ENCODE measurements around the gene TSTD2. TPM values are rescaled to one million over a fixed set of nuclear protein-coding genes. Genes with fewer than 3 reads are reported as not detected.

Gene TSTD2
- total RNA-seq, 1 donor from 2014 or later, result 19.6 TPM

- TF ChIP-seq CTCF (IDR thresholded peaks at IDR 0.05; ENCODE audit: insufficient read depth, low read length, poor library complexity, severe bottlenecking), result peak; percentile 9
- no peaks in the 10 kb centered on the region for H3K36me3 ChIP-seq (ENCODE audit: control insufficient read depth, insufficient read depth, low read length)
- no peaks in the 10 kb centered on the region for H3K27me3 ChIP-seq (ENCODE audit: control insufficient read depth, insufficient read depth, low read length)
- DNase-seq (ENCODE audit: low read depth), result no peak
- no peak overlapping the region for H3K4me3 ChIP-seq (ENCODE audit: low read depth, low read length)
Observed at GRCh38 chr9:97638666-97639065, 5.5 kb upstream of the TSTD2 start.

DNA sequence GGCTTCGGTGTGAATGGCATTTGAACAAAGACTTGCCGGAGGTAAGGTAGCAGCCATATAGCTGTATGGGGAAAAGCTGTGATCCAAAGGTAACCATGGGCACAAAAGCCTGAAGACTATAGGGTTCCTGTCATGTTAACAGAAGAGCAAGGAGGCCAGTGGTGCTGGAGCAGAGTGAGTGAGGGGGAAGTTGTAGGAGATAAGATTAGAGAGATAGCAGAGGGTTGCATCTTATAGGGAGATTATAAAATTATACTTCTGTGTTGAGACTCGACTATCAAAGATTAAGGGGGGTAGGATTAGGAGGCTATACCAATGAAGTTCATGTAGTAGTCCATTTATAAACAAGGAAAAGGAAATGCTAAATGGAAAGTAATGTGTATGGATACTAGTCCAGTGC is 3.7 kb upstream of the TSTD2 start:
- Histone ChIP-seq H3K36me3 (ENCODE audit: control insufficient read depth, insufficient read depth, low read length) (no peaks in the 10 kb centered on the region), H3K27me3 (ENCODE audit: control insufficient read depth, insufficient read depth, low read length) (no peaks in the 10 kb centered on the region), H3K4me3 (ENCODE audit: low read depth, low read length) (no peak overlapping the region)
- TF ChIP-seq CTCF (IDR thresholded peaks at IDR 0.05; ENCODE audit: insufficient read depth, low read length, poor library complexity, severe bottlenecking), result no peak
- no peak for DNase-seq (ENCODE audit: low read depth)

GRCh38 chr9:97635026-97635425 is 1.9 kb upstream of the TSTD2 start:
- no peaks in the 10 kb centered on the region for H3K27me3 ChIP-seq (ENCODE audit: control insufficient read depth, insufficient read depth, low read length)
- no peak for TF ChIP-seq CTCF (IDR thresholded peaks at IDR 0.05; ENCODE audit: insufficient read depth, low read length, poor library complexity, severe bottlenecking)
- no peaks in the 10 kb centered on the region for H3K36me3 ChIP-seq (ENCODE audit: control insufficient read depth, insufficient read depth, low read length)
- DNase-seq (ENCODE audit: low read depth), result no peak
- peak overlapping the region; percentile 100 for H3K4me3 ChIP-seq (ENCODE audit: low read depth, low read length)

DNA sequence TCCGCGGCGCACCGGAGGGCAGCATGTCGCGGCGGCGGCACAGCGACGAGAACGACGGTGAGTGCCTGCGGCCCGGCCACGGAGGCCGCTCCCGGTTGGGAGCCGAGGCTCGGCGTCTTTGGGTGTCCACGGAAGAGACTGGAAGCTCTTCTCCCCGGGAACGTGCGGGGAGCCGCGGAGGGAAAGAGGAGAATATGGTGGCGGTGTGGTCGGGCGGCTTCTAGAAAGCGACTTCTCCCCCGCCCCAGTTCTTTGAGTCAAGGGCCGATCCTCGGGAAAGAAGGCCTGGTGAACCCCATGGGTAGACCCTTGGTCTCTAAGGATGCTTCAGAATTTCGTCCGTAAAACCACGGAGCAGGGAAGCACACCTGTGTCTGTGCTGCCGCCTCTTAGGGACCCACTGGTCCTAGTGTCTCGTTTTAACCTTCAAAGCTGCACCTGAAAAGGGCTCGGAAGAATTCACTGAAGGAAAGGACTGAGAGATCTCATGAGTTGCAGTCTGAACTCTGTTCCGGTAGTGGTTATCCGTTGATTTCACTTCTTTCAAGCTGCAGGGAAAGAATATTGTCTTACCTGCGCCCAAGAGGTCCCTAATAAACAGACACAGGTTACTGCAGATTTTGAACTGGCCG is 807 bp upstream of the TSTD2 start:
- Histone ChIP-seq H3K27me3 (ENCODE audit: control insufficient read depth, insufficient read depth, low read length) (no peaks in the 10 kb centered on the region), H3K36me3 (ENCODE audit: control insufficient read depth, insufficient read depth, low read length) (no peaks in the 10 kb centered on the region), H3K4me3 (ENCODE audit: low read depth, low read length) (peak overlapping the region; percentile 100)
- DNase-seq (ENCODE audit: low read depth), result no peak
- TF ChIP-seq CTCF (IDR thresholded peaks at IDR 0.05; ENCODE audit: insufficient read depth, low read length, poor library complexity, severe bottlenecking), result no peak

DNA sequence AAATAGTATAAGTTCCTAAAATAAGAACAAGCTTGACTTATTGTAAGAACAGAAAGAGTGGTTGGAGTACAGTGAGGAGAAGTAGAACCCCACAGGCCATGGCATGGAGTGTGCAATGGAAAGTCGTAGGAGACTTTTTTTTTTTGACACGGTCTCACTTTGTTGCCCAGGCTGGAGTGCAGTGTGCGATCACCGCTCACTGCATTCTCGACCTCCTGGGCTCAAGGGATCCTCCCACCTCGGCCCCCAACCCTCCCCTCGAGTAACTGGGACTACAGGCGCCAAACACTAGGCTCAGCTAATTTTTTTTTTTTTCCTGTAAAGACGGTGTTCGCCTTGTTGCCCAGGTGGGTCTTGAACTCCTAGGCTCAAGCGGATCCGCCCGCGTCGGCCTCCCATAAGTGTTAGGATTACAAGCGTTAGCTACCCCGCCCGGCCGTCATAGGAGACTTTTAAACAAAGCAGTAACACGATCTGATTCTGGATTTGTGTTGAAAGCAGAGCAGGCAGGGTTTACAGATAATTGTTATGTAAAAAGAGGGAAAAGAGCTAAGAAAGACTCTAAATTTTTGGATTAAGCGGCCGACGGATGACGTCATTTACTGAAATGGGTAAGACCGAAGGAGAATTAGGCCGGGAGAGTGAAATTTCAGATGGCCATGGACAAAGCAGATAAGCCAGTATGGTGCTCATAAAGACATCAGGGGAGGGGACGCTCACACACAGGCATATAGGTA is 752 bp downstream of the TSTD2 start:
- no peak for TF ChIP-seq CTCF (IDR thresholded peaks at IDR 0.05; ENCODE audit: insufficient read depth, low read length, poor library complexity, severe bottlenecking)
- no peaks in the 10 kb centered on the region for H3K36me3 ChIP-seq (ENCODE audit: control insufficient read depth, insufficient read depth, low read length)
- no peak for DNase-seq (ENCODE audit: low read depth)

More for the DNA sequence above, 752 bp downstream of the TSTD2 start:
- peak overlapping the region; percentile 100 for H3K4me3 ChIP-seq (ENCODE audit: low read depth, low read length)
- no peaks in the 10 kb centered on the region for H3K27me3 ChIP-seq (ENCODE audit: control insufficient read depth, insufficient read depth, low read length)
